HL-60 (cell line): Measurements from ENCODE around the gene MBNL1.

Experiments used
- DNase-seq, 2 experiments: peaks; one replicate each; pipeline ENCODE4 v3.0.0-alpha.2; 2010 to 2020; ENCODE audit warnings: low read depth in 1 of 2, low spot score in 1 of 2
- H3K27ac ChIP-seq: fragments of 250-450 bp; sonication (Bioruptor Pico); replicated peaks from 2 replicates; pipeline ENCODE4 v1.5.1; 2020; ENCODE audit warnings: mild to moderate bottlenecking, moderate library complexity
- H3K27me3 ChIP-seq: fragments of 250-450 bp; sonication (Bioruptor Pico); 2 replicates; pipeline ENCODE4 v1.5.1; 2021; ENCODE audit warnings: mild to moderate bottlenecking, moderate library complexity; ENCODE audit not compliant: insufficient read depth, poor library complexity, severe bottlenecking
- H3K4me3 ChIP-seq: replicated peaks from 2 replicates; pipeline ENCODE4 v1.5.1; 2011; ENCODE audit warnings: mild to moderate bottlenecking, control low read depth, low read length; ENCODE audit not compliant: insufficient read depth
- CTCF ChIP-seq: IDR thresholded peaks from one replicate; pipeline ENCODE4 v1.5.1; 2011; ENCODE audit warnings: low read length, control low read depth, inconsistent platforms; ENCODE audit not compliant: insufficient read depth
- GABPA ChIP-seq: IDR thresholded peaks from 2 replicates; pipeline ENCODE4 v1.6.1; 2012; ENCODE audit warnings: low read depth
- POLR2AphosphoS5 ChIP-seq: IDR thresholded peaks from 2 replicates; pipeline ENCODE4 v1.6.1; 2012; ENCODE audit warnings: low read depth
- REST ChIP-seq: IDR thresholded peaks from 2 replicates; pipeline ENCODE4 v1.6.1; 2012; ENCODE audit warnings: low read depth; ENCODE audit not compliant: insufficient replicate concordance
- SPI1 ChIP-seq: IDR thresholded peaks from 2 replicates; pipeline ENCODE4 v1.6.1; 2012; ENCODE audit warnings: low read depth, mild to moderate bottlenecking, borderline replicate concordance

Gene MBNL1

GRCh38 chr3:152382312-152383135 is 113.8 kb downstream of the MBNL1 start:
- no peak overlapping the region for H3K27ac ChIP-seq
- TF ChIP-seq REST (no peak), SPI1 (no peak)
- DNase-seq: no peak
- H3K27me3 ChIP-seq: no peaks in the 10 kb centered on the region
- H3K4me3 ChIP-seq: no peak overlapping the region

GRCh38 chr3:152383136-152383606 is 114.4 kb downstream of the MBNL1 start:
- no peak for DNase-seq
- no peak overlapping the region; the same call in 1 of the 2 replicates for H3K27ac ChIP-seq
- H3K4me3 ChIP-seq: no peak overlapping the region
- no peaks in the 10 kb centered on the region for H3K27me3 ChIP-seq
- TF ChIP-seq POLR2AphosphoS5 (no peak), SPI1 (no peak), CTCF (no peak), REST (no peak), GABPA (no peak)

- Histone ChIP-seq H3K27me3 (no peaks in the 10 kb centered on the region), H3K27ac (no peak overlapping the region), H3K4me3 (no peak overlapping the region)
- DNase-seq: no peak
- TF ChIP-seq GABPA: no peak
- no peak for TF ChIP-seq CTCF
- TF ChIP-seq REST: no peak
- no peak for TF ChIP-seq SPI1
- no peak for TF ChIP-seq POLR2AphosphoS5
These were observed 115.7 kb downstream of the MBNL1 start for GRCh38 chr3:152384412-152384811.
